HG03432 (cell line): Measurements from ENCODE around the gene TBC1D9B.
A peak's percentile ranks its signal among the peaks of the same experiment; 100 is the strongest.

Source experiments
- ATAC-seq: cut with Tn5 transposase; IDR thresholded peaks from one replicate; pipeline ENCODE4 v1.9.1; 2021; ENCODE audit warnings: mild to moderate bottlenecking, moderate library complexity; ENCODE audit not compliant: unreplicated experiment

The TBC1D9B gene

DNA sequence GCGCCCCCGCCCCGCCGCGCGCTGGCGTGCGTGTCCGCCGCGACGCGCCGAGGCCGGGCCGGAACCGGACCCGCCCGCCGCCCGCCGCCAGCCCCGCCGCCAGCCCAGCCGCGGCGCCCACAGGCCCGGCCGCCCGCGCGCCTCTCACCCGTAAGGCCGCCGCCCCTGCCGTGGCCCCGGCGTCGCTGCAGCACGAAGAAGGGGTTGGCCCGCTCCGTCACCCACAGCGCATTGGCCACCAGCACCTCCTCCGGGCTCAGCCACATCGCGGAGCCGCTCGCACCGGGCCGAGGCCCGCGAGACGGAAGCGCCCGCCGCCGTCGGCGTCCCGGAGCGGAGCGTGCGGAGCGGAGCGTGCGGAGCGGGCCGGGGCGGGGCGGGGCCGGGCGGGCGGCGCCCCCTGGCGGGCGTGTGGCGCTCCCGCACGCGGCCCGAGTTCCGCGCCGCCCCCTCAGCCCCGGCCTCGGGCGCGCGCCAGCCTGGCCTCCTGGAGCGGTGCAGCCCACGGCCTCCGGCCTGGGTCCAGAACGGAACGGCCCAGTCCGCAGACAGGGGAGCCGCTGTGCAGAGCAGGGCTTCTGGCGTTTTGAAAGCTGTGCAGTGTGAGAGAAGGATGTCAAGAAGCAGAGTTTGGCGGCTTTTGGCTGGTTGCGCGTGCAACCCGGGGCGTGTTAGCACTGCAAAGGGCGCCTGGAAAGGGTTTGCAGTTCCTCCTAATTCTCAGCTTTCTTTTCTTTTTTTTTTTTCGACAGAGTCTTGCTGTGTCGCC, at the start of gene TBC1D9B:
Gene TBC1D9B, minus strand, starts transcription at position 342 of the 769 bp plus-strand sequence. Its CDS starts 76 bp downstream, at position 266.
- peak; percentile 88 for ATAC-seq

DNA sequence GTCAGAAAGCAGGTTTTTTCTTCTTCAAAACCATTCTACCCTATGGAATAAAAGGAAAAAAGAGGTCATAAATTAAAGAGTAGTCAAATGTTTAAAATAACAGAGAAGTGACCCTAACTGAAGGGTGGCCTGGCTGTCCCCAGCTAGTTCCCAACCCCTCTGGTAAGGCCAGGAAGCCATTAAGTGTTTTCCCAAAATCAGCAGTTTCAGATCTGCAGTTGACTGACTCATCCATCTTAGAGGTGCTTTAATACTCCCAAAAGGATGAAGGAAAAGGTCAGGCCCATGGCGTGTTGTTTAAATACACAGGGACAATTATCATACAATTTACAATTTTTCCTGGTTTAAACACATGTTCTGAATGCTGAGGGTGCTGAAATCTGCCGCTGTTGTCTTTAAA, 47.9 kb upstream of the TBC1D9B start:
- ATAC-seq: no peak

DNA sequence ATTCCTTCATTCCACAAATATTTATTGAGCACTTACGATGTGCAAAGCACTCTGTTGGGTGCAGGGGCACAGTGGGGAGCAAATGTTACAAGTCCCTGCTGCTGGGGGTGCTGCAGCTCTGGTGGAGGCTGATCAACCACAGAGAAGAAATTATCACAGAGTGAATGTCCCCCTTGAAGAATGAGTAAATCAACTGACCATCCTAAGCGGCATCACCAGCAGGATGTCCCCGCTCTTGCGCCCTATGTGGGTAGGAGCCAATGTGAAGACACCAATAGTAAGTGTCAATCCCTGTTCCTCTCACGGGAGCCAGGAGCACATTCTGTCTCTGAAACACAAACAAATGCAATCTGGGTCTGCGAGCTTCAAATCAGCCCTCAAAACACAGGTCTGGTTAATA, 47.4 kb upstream of the TBC1D9B start:
- ATAC-seq: no peak

DNA sequence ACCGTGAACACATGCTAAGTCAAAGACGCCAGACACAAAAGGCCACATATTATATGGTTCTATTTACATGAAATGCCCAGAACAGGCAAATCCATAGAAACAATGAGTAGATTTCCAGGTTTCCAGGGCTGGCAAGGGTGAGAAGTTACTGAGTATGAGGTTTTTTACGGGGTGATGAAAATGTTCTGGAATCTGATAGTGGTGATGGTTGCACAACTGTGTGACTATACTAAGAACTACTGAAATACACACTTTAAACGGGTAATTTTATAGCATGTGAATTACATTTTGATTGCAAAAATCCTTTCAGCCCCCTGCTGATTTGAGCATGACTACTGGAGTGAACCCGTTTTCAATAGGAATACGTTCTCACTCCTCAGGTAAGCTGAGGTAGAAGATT, 46.7 kb upstream of the TBC1D9B start:
- no peak for ATAC-seq

DNA sequence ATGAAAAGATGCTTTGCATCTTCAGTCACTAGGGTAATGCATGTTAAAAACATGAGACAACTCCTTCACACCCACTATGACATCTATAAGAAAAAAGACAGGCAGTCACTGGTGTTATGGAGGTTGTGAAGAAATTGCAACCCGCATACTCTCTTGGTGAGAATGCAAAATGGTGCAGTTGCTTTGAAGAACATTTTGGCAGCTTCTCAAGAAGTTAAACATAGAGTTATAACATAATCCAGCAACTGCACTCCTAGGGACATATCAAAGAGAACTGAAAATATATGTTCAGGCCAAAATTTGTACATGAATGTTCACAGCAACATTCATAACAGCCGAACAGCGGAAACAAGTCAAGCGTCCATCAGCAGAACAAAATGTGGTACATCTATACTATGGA, 46.3 kb upstream of the TBC1D9B start:
- ATAC-seq: no peak

DNA sequence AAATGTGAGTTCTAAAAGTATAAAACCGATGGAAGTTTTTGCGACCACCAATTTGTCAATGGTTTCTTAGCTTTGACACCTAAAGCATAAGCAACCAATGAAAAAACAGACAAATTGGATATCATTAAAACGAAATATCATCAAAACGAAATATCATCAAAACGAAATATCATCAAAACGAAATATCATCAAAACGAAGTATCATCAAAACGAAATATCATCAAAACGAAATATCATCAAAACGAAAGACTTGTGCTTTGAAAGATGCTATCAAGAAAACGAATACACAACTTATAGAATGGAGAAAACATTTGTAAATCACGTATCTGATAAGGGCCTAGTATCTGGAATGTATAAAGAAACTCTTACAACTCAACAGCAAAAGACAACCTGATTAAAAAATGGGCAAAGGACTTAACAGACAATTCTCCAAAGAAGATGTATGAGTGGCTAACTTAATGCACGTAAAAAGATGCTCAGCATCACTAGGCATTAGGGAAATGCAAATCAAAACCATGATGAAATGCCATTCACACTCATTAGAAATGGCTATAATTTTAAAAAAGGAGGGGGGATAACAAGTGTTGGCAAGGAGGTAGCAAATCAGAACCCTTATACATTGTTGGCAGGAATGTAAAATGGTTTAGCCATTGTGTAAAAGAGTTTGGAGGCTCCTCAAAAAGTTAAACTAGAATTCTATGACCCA, 29.4 kb upstream of the TBC1D9B start:
- no peak for ATAC-seq

DNA sequence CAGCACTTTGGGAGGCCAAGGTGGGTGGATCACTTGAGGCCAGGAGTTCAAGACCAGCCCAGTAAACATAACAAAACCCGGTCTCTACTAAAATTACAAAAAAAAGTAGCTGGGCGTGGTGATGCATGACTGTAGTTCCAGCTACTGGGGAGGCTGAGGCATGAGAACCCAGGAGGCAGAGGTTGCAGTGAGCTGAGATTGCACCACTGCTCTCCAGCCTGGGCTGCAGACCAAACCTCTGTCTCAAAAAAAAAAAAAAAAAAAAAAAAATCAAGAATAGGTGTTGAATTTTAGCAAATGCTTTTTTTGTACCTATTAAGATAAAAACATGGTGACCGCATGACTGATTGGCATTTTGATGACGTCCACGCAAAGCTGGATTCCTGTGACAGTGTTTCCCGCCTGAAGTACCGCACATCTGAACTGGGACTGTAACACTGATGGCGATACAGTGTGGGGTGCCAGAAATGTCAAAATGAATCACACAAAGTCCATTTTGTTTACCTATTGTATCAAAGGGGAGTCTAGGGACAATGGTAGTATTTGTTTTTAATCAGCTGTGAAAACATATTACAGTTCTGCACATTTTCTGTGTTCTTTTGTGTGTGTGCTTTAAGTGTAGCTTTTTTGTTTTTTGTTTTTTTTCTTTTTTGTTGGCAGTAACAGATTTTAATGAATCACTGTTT, 23.2 kb upstream of the TBC1D9B start:
- ATAC-seq: no peak

DNA sequence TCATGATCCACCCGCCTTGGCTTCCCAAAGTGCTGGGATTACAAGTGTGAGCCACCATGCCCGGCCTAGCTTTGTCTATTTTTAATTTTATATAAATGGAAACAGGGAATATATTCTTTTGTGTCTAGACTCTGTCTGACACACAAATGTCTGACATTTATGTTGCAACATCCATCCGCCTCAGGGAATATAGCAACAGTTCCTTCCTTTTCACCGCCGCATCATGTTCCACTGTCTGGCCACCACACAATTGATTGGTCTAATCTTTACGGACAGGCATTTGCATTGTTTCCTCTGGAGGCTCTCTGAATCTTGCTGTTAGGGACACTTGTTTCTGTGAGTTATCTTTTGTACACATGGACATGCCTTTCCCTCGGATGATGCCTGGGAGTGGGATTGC, 20.1 kb upstream of the TBC1D9B start:
- no peak for ATAC-seq

DNA sequence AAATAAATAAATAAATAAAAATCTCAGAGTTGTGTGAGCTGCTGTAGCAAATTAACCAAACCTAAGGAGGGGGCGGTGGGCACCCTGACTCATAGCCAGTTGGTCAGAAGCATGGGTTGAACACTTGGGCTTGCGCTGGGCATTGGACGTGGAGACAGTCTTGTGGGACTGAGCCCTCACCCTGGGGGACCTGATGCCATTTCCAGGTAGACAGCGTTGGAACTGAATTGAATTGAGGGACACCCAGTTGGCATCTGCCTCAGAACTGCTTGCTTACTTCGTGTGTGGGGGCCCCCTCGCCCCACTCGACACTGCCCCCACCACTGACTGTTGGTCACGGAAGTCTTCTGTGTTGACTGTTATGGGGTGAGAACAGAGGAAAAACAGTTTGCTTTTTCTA, 19.0 kb upstream of the TBC1D9B start:
- no peak for ATAC-seq

DNA sequence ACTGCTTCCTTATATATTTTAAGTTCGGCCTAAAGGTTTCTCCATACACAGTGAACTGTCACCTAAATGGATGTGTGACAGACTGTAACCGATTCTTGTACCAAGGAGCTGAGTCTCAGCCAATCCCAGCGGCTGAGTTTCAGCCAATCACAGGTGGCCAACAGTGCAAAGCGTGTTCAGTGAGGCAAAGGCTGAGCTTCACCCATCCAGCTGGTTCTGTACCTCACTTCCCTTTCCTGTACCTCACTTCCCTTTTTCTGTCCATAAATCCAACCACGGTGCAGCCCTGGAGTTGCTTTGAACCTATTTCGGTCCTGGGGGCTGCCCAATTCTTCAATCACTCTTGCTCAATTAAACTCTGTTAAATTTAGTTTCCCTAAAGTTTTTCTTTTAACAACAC, 15.7 kb upstream of the TBC1D9B start:
- no peak for ATAC-seq

DNA sequence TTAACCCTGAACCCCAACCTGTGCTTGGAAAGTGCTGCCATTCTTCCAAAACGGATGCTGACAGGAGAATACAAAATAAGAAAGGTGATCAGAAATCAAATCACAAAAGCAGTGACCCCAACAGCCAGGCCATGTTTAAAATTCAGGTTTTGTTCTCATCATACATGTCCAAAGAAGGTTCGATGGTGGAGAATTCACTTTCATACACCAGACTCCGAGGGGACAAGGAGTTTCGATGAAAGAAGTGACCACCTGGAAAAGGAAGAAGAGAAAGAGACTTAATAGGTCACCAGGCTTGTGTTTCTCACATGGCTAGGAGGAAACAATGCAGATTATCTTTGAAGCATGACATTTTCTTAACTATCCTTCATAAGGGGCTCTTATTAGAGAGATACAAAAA, 12.5 kb upstream of the TBC1D9B start:
- no peak for ATAC-seq

DNA sequence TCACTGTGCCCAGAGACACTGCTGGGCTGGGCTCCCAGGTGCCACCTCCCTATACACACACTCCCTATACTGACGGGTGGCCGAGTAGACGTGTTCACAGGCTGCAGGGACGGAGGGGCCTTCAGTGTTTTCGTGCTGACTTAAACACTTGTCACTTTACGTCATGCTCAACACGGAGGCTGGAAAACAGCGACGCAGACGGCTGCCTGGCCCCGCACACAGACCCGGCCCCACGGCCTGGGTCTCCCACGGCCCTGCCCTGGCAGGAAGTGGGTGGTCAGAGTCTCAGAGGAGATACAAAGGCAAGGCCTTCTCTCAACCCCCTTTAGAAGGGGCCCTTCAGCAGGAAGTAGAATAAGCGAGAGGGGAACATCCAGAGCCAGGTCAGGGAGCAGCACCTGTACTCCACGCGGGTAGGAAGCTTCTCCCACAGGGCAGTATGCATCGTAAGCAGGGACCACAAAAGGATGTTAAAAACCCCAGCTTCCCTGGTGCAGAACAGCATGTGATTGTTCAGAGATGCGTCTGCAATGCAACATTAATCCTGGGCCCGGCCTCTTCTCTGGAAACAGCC, 11.9 kb upstream of the TBC1D9B start:
- no peak for ATAC-seq

DNA sequence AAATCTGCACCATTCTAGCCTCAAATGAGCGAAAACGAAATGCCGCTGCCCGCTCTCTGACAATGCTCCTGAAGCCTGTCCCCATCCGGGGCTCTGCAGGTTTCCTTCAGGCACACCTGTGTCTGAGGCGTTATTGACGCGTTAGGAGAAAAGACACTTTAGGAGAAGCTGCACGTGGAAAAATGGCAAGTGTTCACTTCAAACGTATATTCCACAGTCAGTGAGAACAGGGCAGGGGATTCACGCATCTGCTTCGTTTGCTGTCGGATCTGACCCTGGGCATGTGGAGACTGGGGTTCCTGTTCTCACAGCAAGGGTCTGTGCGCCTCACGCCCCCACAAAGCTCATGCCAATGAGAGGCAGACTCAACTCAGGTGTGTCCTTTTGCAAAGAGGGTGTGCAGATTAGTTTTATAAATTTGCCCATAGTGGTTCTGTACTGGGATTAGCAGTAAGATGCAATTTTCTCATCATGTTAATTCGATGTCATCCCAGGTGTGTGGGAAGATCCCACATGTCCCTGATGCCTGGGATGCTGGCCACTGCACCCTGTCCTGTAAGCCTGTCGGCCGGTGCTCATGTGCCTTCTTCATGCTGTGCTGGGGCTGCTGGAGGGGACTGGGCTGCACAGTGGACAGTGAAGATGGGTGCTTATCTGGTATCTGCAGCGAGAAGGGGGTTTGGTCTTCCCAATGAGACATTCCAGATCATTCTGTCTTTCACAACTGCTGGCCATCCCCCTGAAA, 11.2 kb upstream of the TBC1D9B start:
- no peak for ATAC-seq

DNA sequence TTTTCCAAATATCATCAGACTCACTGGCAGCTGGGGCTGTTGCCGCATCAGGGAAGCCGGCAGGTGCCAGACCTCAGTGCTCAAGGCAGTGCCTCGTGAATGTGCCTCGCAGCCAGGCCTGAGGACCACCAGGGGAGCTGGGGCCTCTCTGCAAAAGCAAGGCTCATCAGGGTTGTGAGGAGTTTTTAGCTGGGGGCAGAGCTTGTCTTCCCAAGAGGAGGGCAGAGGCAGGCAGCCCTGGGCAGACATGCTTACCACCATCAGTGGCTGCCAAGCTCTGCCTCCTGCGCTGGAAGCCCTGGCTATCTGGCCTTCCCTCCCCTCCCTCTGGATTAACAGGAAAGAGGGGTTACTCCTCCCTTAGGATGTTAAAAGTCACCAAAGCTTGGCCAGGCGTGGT, 8.8 kb upstream of the TBC1D9B start:
- ATAC-seq: no peak

DNA sequence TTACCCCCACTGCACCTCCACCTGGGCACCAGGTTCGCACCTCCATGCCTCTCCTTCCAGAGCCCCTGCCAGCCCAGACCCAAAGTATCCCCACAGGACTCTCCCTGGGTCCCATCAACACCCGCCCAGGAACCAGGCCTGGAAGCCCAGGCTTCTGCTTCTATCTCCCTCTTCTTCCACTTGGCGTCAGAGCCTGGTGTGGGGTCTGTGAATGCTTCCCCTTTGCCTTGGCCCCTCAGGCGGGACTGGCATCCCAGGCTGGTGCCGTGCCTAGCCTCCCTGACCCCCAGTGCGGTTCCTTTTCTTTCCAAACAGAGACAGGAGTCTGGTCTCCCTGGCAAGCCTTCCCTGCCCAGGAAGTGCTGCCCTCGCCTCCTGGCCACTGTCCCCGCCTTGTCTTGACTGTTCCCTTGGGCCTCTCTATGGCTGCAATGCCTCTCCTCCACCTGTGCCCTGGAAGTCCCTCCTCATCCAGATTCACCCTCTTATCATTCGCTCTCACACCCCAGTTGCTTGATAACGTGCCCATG, 7.8 kb upstream of the TBC1D9B start:
- no peak for ATAC-seq

DNA sequence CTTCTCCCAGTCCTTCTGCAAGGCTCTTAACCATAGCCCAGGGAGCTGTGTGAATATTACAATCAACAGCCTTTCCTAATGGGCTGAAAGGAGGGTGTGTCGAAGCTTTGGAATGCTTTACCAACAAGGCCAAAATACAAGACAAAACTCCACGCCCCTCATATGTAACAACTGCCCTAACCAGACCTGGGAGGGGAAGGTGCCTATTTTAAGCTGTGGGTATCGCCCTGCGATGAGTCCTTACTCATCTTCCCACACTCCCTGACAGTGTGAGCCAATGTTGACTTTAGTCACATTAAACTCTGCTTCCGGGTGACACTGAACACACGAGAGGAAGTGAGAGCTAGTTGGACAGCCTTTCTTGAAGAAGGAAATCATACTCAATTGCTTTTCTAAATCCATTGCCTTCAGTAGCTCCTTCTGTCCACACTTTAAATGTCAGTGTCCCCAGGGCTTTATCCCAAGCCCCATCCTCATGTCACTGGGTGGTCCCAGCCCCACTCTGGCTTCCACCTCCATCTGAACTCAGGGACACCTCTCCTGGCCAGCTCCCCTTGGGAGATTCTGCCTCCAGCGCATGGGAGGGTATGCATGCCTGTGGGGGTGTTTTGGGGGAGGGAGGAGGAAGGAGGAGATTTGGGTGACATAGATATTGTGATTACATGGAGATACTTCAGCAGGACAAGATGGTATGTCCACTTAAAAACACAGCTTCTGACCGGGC, 6.5 kb upstream of the TBC1D9B start:
- no peak for ATAC-seq

DNA sequence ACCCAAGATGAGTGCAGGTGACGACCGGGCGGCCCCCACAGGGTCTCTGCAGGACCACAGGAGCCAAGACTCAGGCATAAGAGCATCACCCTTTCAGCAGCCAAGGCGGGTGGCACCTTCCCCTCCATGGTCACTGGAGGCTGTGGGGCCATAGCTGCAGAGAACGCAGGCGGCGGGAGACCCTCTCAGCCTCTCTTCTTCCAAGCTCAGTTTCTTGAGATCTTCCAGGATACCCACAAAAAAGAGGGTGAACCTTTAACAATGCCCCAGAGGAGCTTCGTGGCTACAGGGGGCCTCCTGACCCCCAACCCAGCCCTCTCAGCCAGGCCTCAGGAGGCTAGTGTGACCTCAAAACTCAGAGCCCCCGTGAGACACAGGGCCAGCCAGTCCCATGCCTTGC, 5.8 kb upstream of the TBC1D9B start:
- no peak for ATAC-seq

DNA sequence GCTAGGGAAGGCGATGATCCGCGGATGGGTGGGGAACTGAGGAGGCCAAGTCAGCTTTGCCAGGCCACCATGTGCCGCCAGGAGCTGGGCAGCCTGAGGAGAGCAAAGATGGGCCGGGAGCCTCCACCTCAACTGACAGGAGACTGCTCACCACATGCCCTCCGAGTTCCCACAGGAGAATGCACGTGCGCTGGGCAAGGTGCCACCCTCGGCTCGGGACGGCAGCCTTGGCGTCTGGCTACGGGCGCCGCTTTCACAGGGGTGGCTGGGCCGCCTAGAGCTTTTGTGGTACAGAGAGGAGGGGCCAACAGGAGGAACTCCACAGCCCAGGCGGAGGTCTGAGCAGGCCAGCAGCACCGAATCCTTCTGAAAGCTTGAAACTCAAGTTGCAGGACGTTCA, 5.3 kb upstream of the TBC1D9B start:
- no peak for ATAC-seq

DNA sequence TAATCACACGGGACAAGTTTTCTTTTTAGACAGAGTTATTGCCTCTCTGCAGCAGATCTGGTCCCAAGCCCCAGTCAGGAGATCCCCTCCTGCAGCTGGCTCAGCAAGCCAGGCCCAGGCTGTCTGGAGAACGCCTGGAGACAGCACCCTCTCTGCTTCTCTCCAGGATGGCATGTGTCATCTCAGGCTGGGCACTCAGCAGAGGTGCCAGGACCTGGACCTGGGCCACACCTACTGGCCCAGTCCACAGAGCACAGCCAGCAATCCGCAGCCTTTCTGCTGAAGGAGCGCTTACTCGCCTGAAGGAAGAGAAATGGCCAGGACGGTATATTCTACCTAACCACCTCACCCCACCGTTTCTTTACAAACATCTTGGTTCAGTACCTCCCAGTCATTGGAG, 4.7 kb upstream of the TBC1D9B start:
- no peak for ATAC-seq

DNA sequence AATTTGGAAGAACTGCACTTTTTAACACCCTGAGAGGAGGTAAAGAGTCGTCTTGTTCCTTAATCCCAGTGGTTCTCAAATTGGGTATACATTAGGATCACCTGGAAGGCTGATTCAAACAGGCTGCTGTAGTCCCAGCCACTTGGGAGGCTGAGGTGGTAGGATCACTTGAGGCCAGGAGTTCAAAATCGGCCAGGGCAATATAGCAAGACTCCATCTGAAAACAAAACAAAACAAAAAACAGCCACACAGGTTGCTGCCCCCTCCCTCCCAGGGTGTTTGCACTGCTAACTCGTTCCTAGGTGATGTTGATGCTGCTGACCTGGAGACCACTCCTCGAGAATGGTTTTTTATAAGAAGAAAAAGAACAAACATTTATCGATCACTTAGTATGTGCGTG, 1.5 kb upstream of the TBC1D9B start:
- no peak for ATAC-seq
